NB4 (cell line): ENCODE results near the gene SHTN1.

Experiments used
- DNase-seq: peaks from one replicate; pipeline ENCODE4 v3.0.0; 2010; ENCODE audit warnings: low read depth
- H3K4me3 ChIP-seq: one replicate; pipeline ENCODE4 v1.5.1; 2011; ENCODE audit warnings: mild to moderate bottlenecking, low read depth, low read length, moderate library complexity
- MYC ChIP-seq: IDR thresholded peaks from 2 replicates; pipeline ENCODE4 v1.6.1; 2011; ENCODE audit warnings: low read depth, low read length
- POLR2A ChIP-seq: IDR thresholded peaks from 2 replicates; pipeline ENCODE4 v1.6.1; 2011; ENCODE audit warnings: mild to moderate bottlenecking; ENCODE audit not compliant: insufficient read length; ENCODE audit errors: extremely low read depth
- TF ChIP-seq, protein P1 (sequence below): IDR thresholded peaks from one replicate; pipeline ENCODE4 v1.5.1; 2012; ENCODE audit warnings: low read depth, low read length
- TF ChIP-seq, protein P2 (sequence below): IDR thresholded peaks from 2 replicates; pipeline ENCODE4 v1.6.1; 2011; ENCODE audit warnings: low read depth, low read length

The SHTN1 gene

DNA sequence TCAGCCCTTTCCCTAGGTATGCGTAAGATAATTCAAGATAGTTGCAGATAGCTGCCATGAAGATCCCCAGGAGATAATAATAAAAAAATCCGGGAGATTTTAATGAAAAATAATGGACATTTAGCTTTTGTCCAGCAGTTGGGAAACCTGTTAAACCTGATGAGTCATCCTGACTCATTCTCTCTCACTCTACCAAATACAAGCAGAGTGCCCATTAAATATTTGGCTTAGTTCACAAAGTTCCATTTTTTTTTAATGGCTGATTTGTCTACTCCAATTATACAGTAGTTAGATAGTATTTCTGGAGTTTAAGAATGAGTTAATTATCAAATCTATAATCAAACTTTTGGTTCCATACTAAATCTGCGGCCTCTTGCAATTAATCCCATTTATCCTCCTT lies 2.1 kb upstream of the SHTN1 start:
- TF ChIP-seq MYC, result no peak
- TF ChIP-seq, protein P1, sequence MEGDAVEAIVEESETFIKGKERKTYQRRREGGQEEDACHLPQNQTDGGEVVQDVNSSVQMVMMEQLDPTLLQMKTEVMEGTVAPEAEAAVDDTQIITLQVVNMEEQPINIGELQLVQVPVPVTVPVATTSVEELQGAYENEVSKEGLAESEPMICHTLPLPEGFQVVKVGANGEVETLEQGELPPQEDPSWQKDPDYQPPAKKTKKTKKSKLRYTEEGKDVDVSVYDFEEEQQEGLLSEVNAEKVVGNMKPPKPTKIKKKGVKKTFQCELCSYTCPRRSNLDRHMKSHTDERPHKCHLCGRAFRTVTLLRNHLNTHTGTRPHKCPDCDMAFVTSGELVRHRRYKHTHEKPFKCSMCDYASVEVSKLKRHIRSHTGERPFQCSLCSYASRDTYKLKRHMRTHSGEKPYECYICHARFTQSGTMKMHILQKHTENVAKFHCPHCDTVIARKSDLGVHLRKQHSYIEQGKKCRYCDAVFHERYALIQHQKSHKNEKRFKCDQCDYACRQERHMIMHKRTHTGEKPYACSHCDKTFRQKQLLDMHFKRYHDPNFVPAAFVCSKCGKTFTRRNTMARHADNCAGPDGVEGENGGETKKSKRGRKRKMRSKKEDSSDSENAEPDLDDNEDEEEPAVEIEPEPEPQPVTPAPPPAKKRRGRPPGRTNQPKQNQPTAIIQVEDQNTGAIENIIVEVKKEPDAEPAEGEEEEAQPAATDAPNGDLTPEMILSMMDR, result no peak
- TF ChIP-seq POLR2A, result no peak
- TF ChIP-seq, protein P2, sequence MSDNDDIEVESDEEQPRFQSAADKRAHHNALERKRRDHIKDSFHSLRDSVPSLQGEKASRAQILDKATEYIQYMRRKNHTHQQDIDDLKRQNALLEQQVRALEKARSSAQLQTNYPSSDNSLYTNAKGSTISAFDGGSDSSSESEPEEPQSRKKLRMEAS, result no peak
- no peak overlapping the region for H3K4me3 ChIP-seq
- peak; percentile 36 for DNase-seq

DNA sequence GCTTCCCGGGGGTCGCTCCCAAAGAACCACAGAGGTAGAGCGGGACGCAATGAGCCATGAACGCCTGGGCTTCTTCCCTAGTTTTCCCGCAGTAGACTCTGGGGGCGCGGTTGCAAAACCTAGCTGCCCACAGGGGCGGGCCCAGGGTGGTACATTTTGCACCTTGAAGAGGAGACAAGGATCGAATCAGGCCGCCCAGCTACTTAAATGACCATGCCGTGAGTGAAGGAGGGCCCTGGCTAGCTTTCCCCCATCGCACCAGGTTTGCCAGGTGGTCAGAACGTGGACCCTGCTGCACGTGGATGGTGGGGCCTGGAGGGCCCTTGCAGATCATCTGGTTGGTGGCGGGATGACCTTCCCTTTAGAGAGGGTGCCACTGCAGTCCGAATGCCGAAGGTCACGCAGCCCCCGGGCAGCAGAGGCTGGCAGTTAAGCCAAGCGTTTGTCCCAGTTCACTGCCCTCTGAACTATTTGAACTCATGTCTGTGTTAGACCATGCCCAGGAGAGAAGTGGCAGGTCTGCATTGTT lies 604 bp upstream of the SHTN1 start:
- no peak for DNase-seq
- TF ChIP-seq, protein P1, result no peak
- TF ChIP-seq, protein P2, result no peak
- no peak for TF ChIP-seq MYC
- no peak for TF ChIP-seq POLR2A
- no peak overlapping the region for H3K4me3 ChIP-seq

DNA sequence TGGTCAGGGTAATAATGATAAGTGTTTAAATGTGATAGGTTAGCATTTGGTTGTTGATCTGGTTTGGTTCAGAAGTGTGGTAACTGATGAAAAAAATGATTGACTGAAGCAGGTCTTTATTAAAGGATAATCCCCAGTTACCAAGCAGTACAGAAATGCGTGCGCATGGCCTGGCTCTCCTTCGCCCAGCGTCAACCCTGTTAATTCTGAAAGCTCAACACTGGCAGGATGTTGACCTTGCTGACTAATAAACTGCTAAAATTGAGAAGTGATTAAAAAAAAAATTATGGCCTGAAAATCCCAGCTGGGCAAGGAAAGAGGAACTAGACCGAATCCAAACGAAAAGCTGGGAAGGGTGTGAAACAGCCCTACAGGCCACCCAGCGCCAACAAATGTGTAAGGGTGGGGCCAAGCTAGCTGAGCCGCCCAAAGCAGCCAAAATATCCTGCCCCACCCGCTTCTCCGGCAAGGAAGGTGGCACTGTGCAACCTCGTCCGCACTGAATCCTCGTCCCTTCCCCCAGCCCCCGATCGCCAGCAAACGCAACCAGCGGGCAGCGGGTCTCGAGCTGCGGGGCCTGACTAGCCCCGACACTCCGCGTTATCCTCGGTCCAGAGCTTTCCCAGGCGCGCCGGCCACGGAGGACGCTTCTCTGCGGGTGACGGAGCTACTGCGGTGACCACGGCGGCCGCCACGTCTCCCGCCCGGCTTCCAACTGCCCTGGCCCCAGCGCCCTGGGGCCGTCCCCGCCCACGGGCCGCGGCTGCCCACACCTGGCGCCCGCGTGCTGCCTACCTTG lies 561 bp downstream of the SHTN1 start:
- TF ChIP-seq, protein P2, result no peak
- TF ChIP-seq MYC (no peak), POLR2A (no peak)
- TF ChIP-seq, protein P1, result no peak
- peak overlapping the region; percentile 7 for H3K4me3 ChIP-seq
- peak; percentile 34 for DNase-seq

DNA sequence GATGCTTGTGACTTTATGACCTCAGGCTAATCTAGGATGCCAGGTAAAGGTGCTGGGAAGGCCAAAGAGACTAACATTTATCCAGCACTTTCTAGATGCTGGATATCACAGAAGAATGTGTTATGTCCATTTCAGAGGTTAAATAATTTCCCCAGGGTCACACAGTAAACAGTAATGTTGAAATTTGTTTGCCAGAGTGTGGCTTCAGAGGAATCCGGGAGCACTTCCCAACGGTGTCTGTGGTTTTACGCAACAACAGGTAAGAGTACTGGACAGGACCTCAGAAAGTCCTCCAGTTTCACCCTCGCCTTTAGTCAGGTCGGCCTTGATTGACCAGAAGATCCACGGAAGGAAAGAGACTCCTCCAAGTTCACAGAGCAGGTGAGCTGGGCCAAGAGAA lies 1.7 kb downstream of the SHTN1 start:
- TF ChIP-seq, protein P1, result no peak
- TF ChIP-seq, protein P2, result no peak
- TF ChIP-seq POLR2A, result no peak
- no peak for TF ChIP-seq MYC
- no peak for DNase-seq
- no peak overlapping the region for H3K4me3 ChIP-seq

DNA sequence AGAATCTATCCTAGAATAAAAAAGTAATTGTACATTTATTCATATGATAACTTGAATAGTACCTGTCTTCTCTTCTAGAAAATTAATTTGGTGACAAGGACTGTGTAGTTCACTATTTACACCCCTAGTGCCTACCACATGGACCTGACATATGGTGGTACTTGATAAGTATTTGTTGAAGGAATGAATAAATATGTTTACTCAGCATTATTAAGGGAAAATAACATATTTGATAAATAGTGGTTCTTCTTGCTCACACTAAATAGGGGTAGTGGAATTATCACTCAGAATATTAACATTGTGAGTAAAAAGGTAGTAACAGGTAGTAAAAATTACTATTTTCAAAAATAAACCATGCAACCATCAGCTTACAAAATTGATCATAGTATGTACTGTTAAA lies 2.8 kb downstream of the SHTN1 start:
- H3K4me3 ChIP-seq, result no peak overlapping the region
- no peak for DNase-seq
- TF ChIP-seq, protein P2, result no peak
- TF ChIP-seq MYC (no peak), POLR2A (no peak)
- TF ChIP-seq, protein P1, result no peak
